Coronary artery (tissue), 2 donors: ENCODE measurements around the gene TUBA1A.
A peak's percentile ranks its signal among the peaks of the same experiment; 100 is the strongest.
"Not testable (repeated sequence)": the region's sequence is repeated elsewhere in the genome, so short reads cannot be mapped to it uniquely, and the experiment has no call there.

ENCODE experiments used
- DNase-seq: peaks from one replicate; pipeline ENCODE4 v3.0.0-alpha.2; 2017; ENCODE audit warnings: low spot score
- H3K27ac ChIP-seq, 2 donors: fragments of 200-600 bp; sonication (generic); one replicate each; pipeline ENCODE4 v1.5.1; 2016 to 2019
- H3K4me3 ChIP-seq: fragments of 200-600 bp; sonication (generic); 2 replicates; pipeline ENCODE4 v1.5.1; 2016; ENCODE audit warnings: mild to moderate bottlenecking, moderate library complexity
- CTCF ChIP-seq: fragments of 200-600 bp; sonication (generic); IDR thresholded peaks from one replicate; pipeline ENCODE4 v1.5.1; 2019; ENCODE audit warnings: antibody characterized with exemption

Gene TUBA1A

DNA sequence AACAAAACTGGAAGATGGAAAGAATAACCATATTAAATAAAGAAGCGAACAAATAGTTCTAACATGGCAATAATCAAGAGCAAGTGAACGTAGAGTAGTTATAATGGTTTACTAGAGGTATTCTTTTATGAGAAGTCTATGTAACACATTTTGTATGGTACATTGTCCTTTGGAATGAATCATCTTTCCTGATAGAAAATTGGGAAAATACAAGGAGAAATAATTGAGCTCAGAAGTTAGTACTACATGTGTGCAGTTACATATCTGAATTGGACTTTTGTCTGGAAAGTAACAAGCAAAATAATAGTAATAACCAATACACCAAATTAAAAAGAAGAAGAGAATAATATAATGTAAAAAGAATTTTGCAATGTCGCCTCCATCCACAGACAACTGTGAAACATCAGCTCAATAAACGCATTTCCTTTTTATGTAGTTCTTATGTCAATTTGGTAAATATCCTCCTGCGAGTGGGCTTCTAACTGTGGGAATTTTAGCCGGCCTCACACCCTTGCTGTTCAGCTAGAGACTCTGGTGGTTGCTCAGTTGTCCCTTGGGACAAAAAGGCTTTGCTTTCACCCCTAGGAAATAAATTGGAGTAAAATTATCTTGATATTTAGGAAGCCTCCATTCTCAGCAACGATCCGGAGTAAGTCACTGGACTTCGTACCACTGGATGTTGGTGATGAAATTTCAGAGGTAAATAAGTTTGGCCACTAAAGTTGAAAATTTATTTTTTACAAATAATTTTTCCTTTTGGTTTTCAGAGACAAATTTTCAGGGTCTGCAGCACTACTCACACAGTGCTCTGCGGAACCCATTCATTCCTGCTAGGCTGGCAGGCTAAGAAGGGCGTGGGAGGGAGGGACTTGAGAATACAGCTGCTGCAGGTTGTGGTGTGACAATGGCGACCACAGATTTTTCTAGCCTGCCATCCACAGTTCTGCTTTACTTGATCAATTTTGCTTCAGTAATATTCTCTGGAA, 1.1 kb upstream of the TUBA1A start:
- Histone ChIP-seq H3K4me3 (peak overlapping the region; percentile 81), H3K27ac (peak overlapping the region; percentile 95 to 100)
- DNase-seq = no peak

DNA sequence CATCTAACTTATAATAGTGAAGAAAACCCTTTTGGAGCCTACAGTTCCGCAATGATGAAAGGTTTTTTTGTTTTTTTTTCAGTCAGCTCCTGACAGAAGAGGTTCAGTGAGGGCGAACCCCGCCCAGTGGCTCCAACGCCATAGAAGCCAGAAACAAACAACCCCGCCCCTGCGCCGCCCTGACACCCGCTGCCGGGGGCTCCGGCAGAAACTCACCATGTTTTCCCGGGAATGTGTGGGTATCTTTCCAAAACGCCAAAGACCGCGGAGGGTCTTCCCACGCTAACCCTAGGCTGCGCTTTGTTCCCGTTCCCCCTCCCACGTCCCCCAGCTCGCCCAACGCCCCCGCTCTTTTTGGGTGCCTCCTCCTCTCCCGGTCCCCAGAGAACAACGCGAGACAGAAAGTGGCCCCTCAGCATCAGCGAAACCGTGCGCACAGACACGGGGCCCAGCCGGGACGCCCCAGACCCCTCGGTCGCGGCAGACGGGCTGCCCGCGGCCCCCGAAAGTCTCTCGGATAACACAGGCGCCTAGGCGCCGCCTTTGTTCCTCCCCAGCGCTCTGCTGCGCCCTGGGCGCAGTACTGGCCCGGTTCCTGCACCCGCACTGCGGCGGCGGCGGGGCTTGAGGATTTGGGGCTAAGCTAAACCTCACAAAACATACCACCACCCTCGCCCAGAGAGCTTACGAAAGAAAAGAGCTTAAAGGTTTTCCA, 522 bp downstream of the TUBA1A start:
- TF ChIP-seq CTCF = no peak
- peak; percentile 86 for DNase-seq
- Histone ChIP-seq H3K4me3 (peak overlapping the region; percentile 81), H3K27ac (peak overlapping the region; percentile 95 to 100)

More for the DNA sequence above, 1.1 kb upstream of the TUBA1A start:
- no peak for TF ChIP-seq CTCF

DNA sequence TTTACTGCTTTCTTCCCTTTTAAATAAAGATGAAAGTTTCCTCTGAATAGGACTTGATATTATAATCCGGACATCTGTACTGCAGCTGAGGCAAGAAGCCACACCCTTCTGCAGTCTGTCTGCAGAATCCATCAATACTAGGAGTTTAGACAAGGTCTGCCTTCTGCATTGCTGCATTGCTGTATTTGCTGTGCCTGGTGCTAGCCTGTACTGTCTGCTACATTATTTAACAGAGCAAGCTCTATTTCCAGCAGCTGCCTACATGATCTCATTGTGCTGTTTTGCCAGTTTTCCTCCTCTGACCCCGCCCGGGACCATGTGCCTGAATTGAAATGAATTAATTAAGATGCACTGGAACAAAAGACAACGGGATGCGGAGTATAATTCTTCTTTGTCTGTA, 1.7 kb downstream of the TUBA1A start:
- Histone ChIP-seq H3K27ac (peak overlapping the region; percentile 95 to 100), H3K4me3 (peak overlapping the region; percentile 81)
- no peak for TF ChIP-seq CTCF
- no peak for DNase-seq

- not testable (repeated sequence) for DNase-seq
- Histone ChIP-seq H3K27ac (peak overlapping the region in 1 of 2 donors; percentile 47), H3K4me3 (peak overlapping the region; percentile 81)
Observed at GRCh38 chr12:49186307-49186706, 2.6 kb downstream of the TUBA1A start.

GRCh38 chr12:49184697-49185096, 4.2 kb downstream of the TUBA1A start:
- DNase-seq, H3K4me3 ChIP-seq, H3K27ac ChIP-seq: not testable (repeated sequence)

- not testable (repeated sequence) for DNase-seq, H3K4me3 ChIP-seq
- H3K27ac ChIP-seq = peak overlapping the region in 1 of 2 donors; percentile 4
Observed at GRCh38 chr12:49183214-49183950, 5.5 kb downstream of the TUBA1A start.

GRCh38 chr12:49174218-49174617, 14.7 kb downstream of the TUBA1A start:
- no peak overlapping the region for H3K4me3 ChIP-seq
- no peak for TF ChIP-seq CTCF
- DNase-seq = no peak
- H3K27ac ChIP-seq = no peak overlapping the region

DNA sequence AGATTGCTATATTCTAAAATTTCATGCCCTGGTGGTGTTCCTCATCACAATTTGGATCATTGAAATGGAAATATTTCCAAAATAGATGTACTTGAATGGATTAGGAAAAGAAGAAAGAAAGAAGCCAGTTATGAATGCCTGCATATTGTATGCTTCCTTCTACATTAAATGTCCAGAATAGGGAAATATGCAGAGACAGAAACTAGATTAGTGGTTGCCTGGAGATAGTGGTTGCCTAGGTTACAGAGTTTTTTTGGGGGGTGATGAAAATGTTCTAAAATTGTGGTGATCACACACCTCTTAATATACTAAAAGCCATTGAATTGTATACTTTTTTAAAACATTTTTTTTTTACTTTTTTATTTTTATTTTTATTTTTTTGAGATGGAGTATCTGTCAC, 18.0 kb downstream of the TUBA1A start:
- TF ChIP-seq CTCF = no peak

More for the DNA sequence above, 18.0 kb downstream of the TUBA1A start:
- DNase-seq = no peak
- Histone ChIP-seq H3K4me3 (no peak overlapping the region), H3K27ac (no peak overlapping the region)
